HepG2 (cell line): Measurements from ENCODE around the gene INSRR. TPM values are rescaled to one million over a fixed set of nuclear protein-coding genes. Genes with fewer than 3 reads are reported as not detected.

ENCODE experiments used
- ATAC-seq: fragments of 200-7000 bp; cut with Tn5 transposase; 3 replicates; pipeline ENCODE4 v1.9.1; 2020; ENCODE audit warnings: mild to moderate bottlenecking, moderate library complexity
- BruUV-seq: library from RNA; stranded (reverse); fragments of 400-500 nt; replicated peaks from 2 replicates; lab custom pipeline; 2021; lab: Mats Ljungman, UMichigan
- CTCF ChIA-PET: fragments of 300-600 bp; formaldehyde crosslinking; extraction: SDS; loops from one replicate; lab custom pipeline; 2021; ENCODE audit warnings: low total read pairs, inconsistent platforms, low intra/inter-chr PET ratio; lab: Yijun Ruan, JAX
- POLR2A ChIA-PET: fragments of 350-600 bp; sonication (Branson Sonifier 250); formaldehyde crosslinking; loops from one replicate; lab custom pipeline; 2020; ENCODE audit warnings: antibody characterized with exemption, inconsistent platforms; lab: Yijun Ruan, JAX
- DNase-seq: peaks from one replicate; pipeline ENCODE4 v3.0.0-alpha.2; 2015; ENCODE audit warnings: low spot score
- FAIRE-seq: peaks from 3 replicates; lab custom pipeline; 2011; peaks lifted over from hg19 to GRCh38; lab: Jason Lieb, UNC
- H2AFZ ChIP-seq: one replicate; pipeline ENCODE4 v1.6.1; 2011; ENCODE audit warnings: low read length, inconsistent platforms
- H3K27ac ChIP-seq: fragments of 300-600 bp; 3 replicates; pipeline ENCODE4 v1.8.0; 2011; ENCODE audit warnings: mixed run types, mild to moderate bottlenecking, mixed read lengths, low read length, inconsistent platforms; ENCODE audit not compliant: insufficient read depth; ENCODE audit errors: extremely low read length
- H3K27me3 ChIP-seq, 2 experiments: fragments of 200-600 bp in 1 of 2; 2 replicates in 1 of 2; 3 replicates in 1 of 2; pipeline versions ENCODE4 v1.6.0 to v1.8.0; 2011; ENCODE audit warnings: low read length in 2 of 2, mild to moderate bottlenecking in 2 of 2, moderate library complexity in 2 of 2, inconsistent platforms in 1 of 2; ENCODE audit not compliant: insufficient read depth in 2 of 2, control insufficient read depth in 1 of 2
- H3K36me3 ChIP-seq, 2 experiments: fragments of 200-600 bp in 1 of 2; replicated peaks in 1 of 2; 2 replicates in 1 of 2; 3 replicates in 1 of 2; pipeline versions ENCODE4 v1.5.1 to v1.8.0; 2011; ENCODE audit warnings: low read length in 2 of 2, inconsistent platforms in 1 of 2; ENCODE audit not compliant: insufficient read depth in 2 of 2, control insufficient read depth in 1 of 2
- H3K4me1 ChIP-seq: 2 replicates; pipeline ENCODE4 v1.5.1; 2012; ENCODE audit warnings: low read length, inconsistent platforms; ENCODE audit not compliant: insufficient read depth
- H3K4me2 ChIP-seq: 2 replicates; pipeline ENCODE4 v1.6.0; 2011; ENCODE audit warnings: low read depth, low read length, inconsistent platforms
- H3K4me3 ChIP-seq, 3 experiments: fragments of 200-600 bp in 1 of 3; sonication (generic), shearing (Covaris generic) in 1 of 3; replicated peaks in 1 of 3; 2 replicates each; pipeline ENCODE4 v1.5.1; 2011 to 2016; ENCODE audit warnings: low read length in 3 of 3, inconsistent platforms in 2 of 3, low read depth in 2 of 3, mild to moderate bottlenecking in 2 of 3, control low read depth in 1 of 3, mixed read lengths in 1 of 3; ENCODE audit not compliant: insufficient read depth in 1 of 3
- H3K79me2 ChIP-seq: one replicate; pipeline ENCODE4 v1.6.1; 2011; ENCODE audit warnings: low read length, inconsistent platforms; ENCODE audit not compliant: insufficient read depth
- H3K9ac ChIP-seq: 2 replicates; pipeline ENCODE4 v1.6.0; 2011; ENCODE audit warnings: mild to moderate bottlenecking, low read depth, low read length, inconsistent platforms; ENCODE audit not compliant: insufficient read depth
- H3K9me3 ChIP-seq: 2 replicates; pipeline ENCODE4 v1.5.1; 2012; ENCODE audit warnings: mild to moderate bottlenecking, low read length
- H4K20me1 ChIP-seq: 2 replicates; pipeline ENCODE4 v1.6.0; 2011; ENCODE audit warnings: inconsistent platforms, mild to moderate bottlenecking, low read length, moderate library complexity; ENCODE audit not compliant: insufficient read depth
- CBX5 ChIP-seq: sonication (generic); formaldehyde crosslinking; IDR thresholded peaks from 2 replicates; pipeline ENCODE4 v1.4.0; 2020; ENCODE audit warnings: missing genetic modification reagents, borderline replicate concordance
- HIVEP1 ChIP-seq: sonication (generic); formaldehyde crosslinking; IDR thresholded peaks from 2 replicates; pipeline ENCODE4 v1.4.0; 2020; ENCODE audit warnings: mild to moderate bottlenecking, missing genetic modification reagents
- POGZ ChIP-seq: sonication (generic); formaldehyde crosslinking; IDR thresholded peaks from 2 replicates; pipeline ENCODE4 v1.4.0; 2020; ENCODE audit warnings: mild to moderate bottlenecking, missing genetic modification reagents
- SOX13 ChIP-seq, 3 experiments: fragments of 450-650 bp in 1 of 3; sonication (generic) in 1 of 3; formaldehyde crosslinking in 1 of 3; IDR thresholded peaks in 2 of 3; conservative IDR thresholded peaks in 1 of 3; 2 replicates each; pipeline versions ENCODE4 v1.5.0 to v1.6.1; 2016 to 2020; ENCODE audit warnings: antibody characterized with exemption in 1 of 3, mild to moderate bottlenecking in 1 of 3, missing compliant biosample characterization in 1 of 3, missing genetic modification reagents in 1 of 3, moderate library complexity in 1 of 3
- TOPORS ChIP-seq: sonication (generic); formaldehyde crosslinking; IDR thresholded peaks from 2 replicates; pipeline ENCODE4 v1.8.0; 2023; ENCODE audit warnings: mild to moderate bottlenecking, missing genetic modification reagents
- ZNF235 ChIP-seq: sonication (generic); formaldehyde crosslinking; IDR thresholded peaks from 2 replicates; pipeline ENCODE4 v1.8.1; 2023; ENCODE audit warnings: mild to moderate bottlenecking, missing genetic modification reagents, borderline replicate concordance
- ZNF337 ChIP-seq: sonication (generic); formaldehyde crosslinking; IDR thresholded peaks from 2 replicates; pipeline ENCODE4 v1.5.1; 2020; ENCODE audit warnings: missing genetic modification reagents, low read depth, mild to moderate bottlenecking, borderline replicate concordance
- ZNF552 ChIP-seq: sonication (generic); formaldehyde crosslinking; IDR thresholded peaks from 2 replicates; pipeline ENCODE4 v1.9.0; 2022; ENCODE audit warnings: missing genetic modification reagents, mild to moderate bottlenecking, borderline replicate concordance
- ZNF776 ChIP-seq: sonication (generic); formaldehyde crosslinking; IDR thresholded peaks from 2 replicates; pipeline ENCODE4 v1.4.0; 2020; ENCODE audit warnings: mild to moderate bottlenecking, missing genetic modification reagents
- WGBS: methylation state at CpG from one replicate; pipeline ENCODE4 v1.1.6; 2017; ENCODE audit warnings: low lambda C conversion rate; 5-methylcytosine and 5-hydroxymethylcytosine counted together
- in situ Hi-C: cut with HindIII; loops from 2 replicates; pipeline ENCODE4 v1.10.0; 2017; ENCODE audit warnings: low pct_unique_long_range_greater_than_20kb; ENCODE audit not compliant: extremely low pct_ligation_motif_present
- intact Hi-C: fragments of 100-400 bp; cut with micrococcal nuclease; formaldehyde crosslinking; loops from one replicate; pipeline ENCODE4 v1.10.0; 2022; ENCODE audit not compliant: unreplicated experiment
- polyA plus RNA-seq, 8 experiments: library from polyadenylated mRNA; depleted of rRNA in 3 of 8; stranded (reverse) in 7 of 8; unstranded in 1 of 8; fragments of >200 nt; fragmentation: Illumina TruSeq in 4 of 8; extraction: Trizol in 4 of 8; gene quantifications; 2 replicates each; pipeline versions ENCODE4 v1.2.1 to v1.2.3, GENCODE V29; 2011 to 2016; ENCODE audit warnings: low read depth in 4 of 8, missing spikeins in 1 of 8, mixed read lengths in 1 of 8; ENCODE audit not compliant: insufficient read depth in 1 of 8
- total RNA-seq, 5 experiments: library from RNA; depleted of rRNA; stranded (reverse); fragments of >200 nt; fragmentation: Illumina TruSeq; extraction: Trizol; gene quantifications; 2 replicates each; pipeline ENCODE4 v1.2.3, GENCODE V29; 2016; ENCODE audit warnings: low read depth in 1 of 5
- TF ChIP-seq, protein P1 (sequence below): IDR thresholded peaks from 2 replicates; pipeline ENCODE4 v1.6.1; 2012; ENCODE audit warnings: inconsistent platforms
- TF ChIP-seq, protein P2 (sequence below), 2 experiments: fragments of 450-650 bp in 1 of 2; sonication (generic) in 1 of 2; formaldehyde crosslinking; IDR thresholded peaks; 2 replicates each; pipeline versions ENCODE4 v1.5.0 to v1.8.0; 2020 to 2022; ENCODE audit warnings: mild to moderate bottlenecking in 1 of 2, missing genetic modification reagents in 1 of 2
- TF ChIP-seq, protein P3 (sequence below): sonication (generic); formaldehyde crosslinking; IDR thresholded peaks from 2 replicates; pipeline ENCODE4 v1.4.0; 2020; ENCODE audit warnings: mild to moderate bottlenecking, missing genetic modification reagents, borderline replicate concordance
- TF ChIP-seq, protein P4 (sequence below): sonication (generic); formaldehyde crosslinking; IDR thresholded peaks from 2 replicates; pipeline ENCODE4 v1.4.0; 2020; ENCODE audit warnings: missing genetic modification reagents
- TF ChIP-seq, protein P5 (sequence below): sonication (generic); formaldehyde crosslinking; IDR thresholded peaks from 2 replicates; pipeline ENCODE4 v1.8.0; 2022; ENCODE audit warnings: mild to moderate bottlenecking, missing genetic modification reagents, moderate library complexity

Gene INSRR
- total and polyA plus RNA-seq, 2 of the 13 experiments (the other 11 are each of a cell fraction or from before 2014, with no cell fraction given): not detected

DNA sequence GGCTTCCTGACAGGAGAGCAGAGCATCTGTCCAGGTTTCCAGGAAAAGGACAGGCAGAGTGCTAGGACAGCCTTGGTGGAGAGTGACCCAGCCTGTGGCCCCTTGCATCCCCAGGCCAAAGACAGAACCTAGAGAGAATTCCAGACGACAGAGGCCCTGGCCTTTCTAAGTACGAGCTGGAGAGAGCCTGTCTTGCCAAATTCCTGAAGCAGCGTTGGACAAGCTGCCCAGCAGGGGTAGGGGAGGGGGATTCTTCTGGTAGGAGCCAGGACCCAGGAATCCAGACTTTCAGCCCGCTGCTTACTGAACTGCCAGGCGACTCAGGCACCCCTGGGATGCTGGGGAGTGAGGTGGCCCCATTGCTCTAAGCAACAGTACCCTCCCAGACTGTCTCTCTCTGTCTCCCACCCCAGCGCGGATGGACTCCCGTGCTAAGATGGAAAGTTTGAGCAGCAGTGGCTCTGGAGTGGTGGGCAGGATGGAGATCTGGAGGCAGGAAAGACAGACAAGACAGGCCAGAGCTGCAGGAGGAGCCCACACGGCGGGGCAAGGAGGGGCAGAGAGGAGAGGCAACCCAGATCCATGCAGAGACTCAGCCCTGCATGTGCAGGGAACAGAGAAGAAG lies 25.8 kb upstream of the INSRR start:
- Histone ChIP-seq H3K27me3 (peaks cover 13 to 86% of the 10 kb centered on the region in 2 experiments), H3K4me3 (no peak overlapping the region), H3K9me3 (no peaks in the 10 kb centered on the region), H3K4me2 (no peak overlapping the region), H3K79me2 (no peaks in the 10 kb centered on the region), H3K36me3 (no peaks in the 10 kb centered on the region), H2AFZ (no peak overlapping the region), H3K9ac (no peak overlapping the region), H3K4me1 (no peaks in the 10 kb centered on the region), H3K27ac (no peak overlapping the region), H4K20me1 (no peaks in the 10 kb centered on the region)
- intact Hi-C loops: no loop called here
- CTCF ChIA-PET: no interaction called here
- no TSS peak for BruUV-seq
- no peak for FAIRE-seq
- POLR2A ChIA-PET: no interaction called here
- no peak for ATAC-seq
- DNase-seq: no peak
- WGBS: 20% methylated on average over 8 of the region's 10 CpGs
- in situ Hi-C loops: no loop called here
- TF ChIP-seq, protein P1, sequence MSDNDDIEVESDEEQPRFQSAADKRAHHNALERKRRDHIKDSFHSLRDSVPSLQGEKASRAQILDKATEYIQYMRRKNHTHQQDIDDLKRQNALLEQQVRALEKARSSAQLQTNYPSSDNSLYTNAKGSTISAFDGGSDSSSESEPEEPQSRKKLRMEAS: no peak
- TF ChIP-seq, protein P2, sequence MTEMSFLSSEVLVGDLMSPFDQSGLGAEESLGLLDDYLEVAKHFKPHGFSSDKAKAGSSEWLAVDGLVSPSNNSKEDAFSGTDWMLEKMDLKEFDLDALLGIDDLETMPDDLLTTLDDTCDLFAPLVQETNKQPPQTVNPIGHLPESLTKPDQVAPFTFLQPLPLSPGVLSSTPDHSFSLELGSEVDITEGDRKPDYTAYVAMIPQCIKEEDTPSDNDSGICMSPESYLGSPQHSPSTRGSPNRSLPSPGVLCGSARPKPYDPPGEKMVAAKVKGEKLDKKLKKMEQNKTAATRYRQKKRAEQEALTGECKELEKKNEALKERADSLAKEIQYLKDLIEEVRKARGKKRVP (CRISPR knock-in tag; IDR thresholded peaks at IDR 0.05): no peak
- TF ChIP-seq, protein P3, sequence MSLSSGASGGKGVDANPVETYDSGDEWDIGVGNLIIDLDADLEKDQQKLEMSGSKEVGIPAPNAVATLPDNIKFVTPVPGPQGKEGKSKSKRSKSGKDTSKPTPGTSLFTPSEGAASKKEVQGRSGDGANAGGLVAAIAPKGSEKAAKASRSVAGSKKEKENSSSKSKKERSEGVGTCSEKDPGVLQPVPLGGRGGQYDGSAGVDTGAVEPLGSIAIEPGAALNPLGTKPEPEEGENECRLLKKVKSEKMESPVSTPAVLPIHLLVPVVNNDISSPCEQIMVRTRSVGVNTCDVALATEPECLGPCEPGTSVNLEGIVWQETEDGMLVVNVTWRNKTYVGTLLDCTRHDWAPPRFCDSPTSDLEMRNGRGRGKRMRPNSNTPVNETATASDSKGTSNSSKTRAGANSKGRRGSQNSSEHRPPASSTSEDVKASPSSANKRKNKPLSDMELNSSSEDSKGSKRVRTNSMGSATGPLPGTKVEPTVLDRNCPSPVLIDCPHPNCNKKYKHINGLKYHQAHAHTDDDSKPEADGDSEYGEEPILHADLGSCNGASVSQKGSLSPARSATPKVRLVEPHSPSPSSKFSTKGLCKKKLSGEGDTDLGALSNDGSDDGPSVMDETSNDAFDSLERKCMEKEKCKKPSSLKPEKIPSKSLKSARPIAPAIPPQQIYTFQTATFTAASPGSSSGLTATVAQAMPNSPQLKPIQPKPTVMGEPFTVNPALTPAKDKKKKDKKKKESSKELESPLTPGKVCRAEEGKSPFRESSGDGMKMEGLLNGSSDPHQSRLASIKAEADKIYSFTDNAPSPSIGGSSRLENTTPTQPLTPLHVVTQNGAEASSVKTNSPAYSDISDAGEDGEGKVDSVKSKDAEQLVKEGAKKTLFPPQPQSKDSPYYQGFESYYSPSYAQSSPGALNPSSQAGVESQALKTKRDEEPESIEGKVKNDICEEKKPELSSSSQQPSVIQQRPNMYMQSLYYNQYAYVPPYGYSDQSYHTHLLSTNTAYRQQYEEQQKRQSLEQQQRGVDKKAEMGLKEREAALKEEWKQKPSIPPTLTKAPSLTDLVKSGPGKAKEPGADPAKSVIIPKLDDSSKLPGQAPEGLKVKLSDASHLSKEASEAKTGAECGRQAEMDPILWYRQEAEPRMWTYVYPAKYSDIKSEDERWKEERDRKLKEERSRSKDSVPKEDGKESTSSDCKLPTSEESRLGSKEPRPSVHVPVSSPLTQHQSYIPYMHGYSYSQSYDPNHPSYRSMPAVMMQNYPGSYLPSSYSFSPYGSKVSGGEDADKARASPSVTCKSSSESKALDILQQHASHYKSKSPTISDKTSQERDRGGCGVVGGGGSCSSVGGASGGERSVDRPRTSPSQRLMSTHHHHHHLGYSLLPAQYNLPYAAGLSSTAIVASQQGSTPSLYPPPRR (CRISPR knock-in tag): no peak
- TF ChIP-seq, protein P4, sequence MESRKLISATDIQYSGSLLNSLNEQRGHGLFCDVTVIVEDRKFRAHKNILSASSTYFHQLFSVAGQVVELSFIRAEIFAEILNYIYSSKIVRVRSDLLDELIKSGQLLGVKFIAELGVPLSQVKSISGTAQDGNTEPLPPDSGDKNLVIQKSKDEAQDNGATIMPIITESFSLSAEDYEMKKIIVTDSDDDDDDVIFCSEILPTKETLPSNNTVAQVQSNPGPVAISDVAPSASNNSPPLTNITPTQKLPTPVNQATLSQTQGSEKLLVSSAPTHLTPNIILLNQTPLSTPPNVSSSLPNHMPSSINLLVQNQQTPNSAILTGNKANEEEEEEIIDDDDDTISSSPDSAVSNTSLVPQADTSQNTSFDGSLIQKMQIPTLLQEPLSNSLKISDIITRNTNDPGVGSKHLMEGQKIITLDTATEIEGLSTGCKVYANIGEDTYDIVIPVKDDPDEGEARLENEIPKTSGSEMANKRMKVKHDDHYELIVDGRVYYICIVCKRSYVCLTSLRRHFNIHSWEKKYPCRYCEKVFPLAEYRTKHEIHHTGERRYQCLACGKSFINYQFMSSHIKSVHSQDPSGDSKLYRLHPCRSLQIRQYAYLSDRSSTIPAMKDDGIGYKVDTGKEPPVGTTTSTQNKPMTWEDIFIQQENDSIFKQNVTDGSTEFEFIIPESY (CRISPR knock-in tag): no peak
- TF ChIP-seq, protein P5, sequence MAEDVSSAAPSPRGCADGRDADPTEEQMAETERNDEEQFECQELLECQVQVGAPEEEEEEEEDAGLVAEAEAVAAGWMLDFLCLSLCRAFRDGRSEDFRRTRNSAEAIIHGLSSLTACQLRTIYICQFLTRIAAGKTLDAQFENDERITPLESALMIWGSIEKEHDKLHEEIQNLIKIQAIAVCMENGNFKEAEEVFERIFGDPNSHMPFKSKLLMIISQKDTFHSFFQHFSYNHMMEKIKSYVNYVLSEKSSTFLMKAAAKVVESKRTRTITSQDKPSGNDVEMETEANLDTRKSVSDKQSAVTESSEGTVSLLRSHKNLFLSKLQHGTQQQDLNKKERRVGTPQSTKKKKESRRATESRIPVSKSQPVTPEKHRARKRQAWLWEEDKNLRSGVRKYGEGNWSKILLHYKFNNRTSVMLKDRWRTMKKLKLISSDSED (CRISPR knock-in tag): no peak
- TF ChIP-seq TOPORS (CRISPR knock-in tag) (no peak), HIVEP1 (CRISPR knock-in tag) (no peak), ZNF337 (CRISPR knock-in tag) (no peak), CBX5 (no peak), ZNF552 (CRISPR knock-in tag) (no peak), POGZ (CRISPR knock-in tag) (no peak), ZNF776 (CRISPR knock-in tag) (no peak), ZNF235 (CRISPR knock-in tag) (no peak), SOX13 (IDR thresholded peaks at IDR 0.05) (no peak), SOX13 (CRISPR knock-in tag; conservative IDR thresholded peaks at IDR 0.05 in 1 of 2, IDR thresholded peaks at IDR 0.05 in 1 of 2) (no peak)
